Activated CD4-positive, alpha-beta T cell treated with anti-CD3 and anti-CD28 coated beads for 36 hours (primary cell): ENCODE data around the gene LARP4B. TPM values are rescaled to one million over a fixed set of nuclear protein-coding genes. Genes with fewer than 3 reads are reported as not detected.

Experiments
- ATAC-seq: fragments of 200-7000 bp; cut with Tn5 transposase; one replicate; pipeline ENCODE4 v1.10.0; 2021; ENCODE audit warnings: mild to moderate bottlenecking, moderate library complexity
- CTCF ChIA-PET: fragments of 350-600 bp; sonication (Branson Sonifier 250); formaldehyde crosslinking; loops from one replicate; lab custom pipeline; 2021; ENCODE audit warnings: antibody characterized with exemption; lab: Charles Lee
- POLR2A ChIA-PET: fragments of 350-600 bp; sonication (Branson Sonifier 250); formaldehyde crosslinking; loops from one replicate; lab custom pipeline; 2021; ENCODE audit warnings: antibody characterized with exemption, inconsistent platforms; lab: Charles Lee
- DNase-seq: peaks from one replicate; pipeline ENCODE4 v3.0.0-alpha.2; 2020
- H3K27ac Mint-ChIP-seq: one replicate; pipeline ENCODE4 v1.8.0; 2021; ENCODE audit warnings: mixed read lengths
- H3K27me3 Mint-ChIP-seq: one replicate; pipeline ENCODE4 v1.8.0; 2021; ENCODE audit warnings: mixed read lengths
- H3K36me3 Mint-ChIP-seq: one replicate; pipeline ENCODE4 v1.8.0; 2021; ENCODE audit warnings: low read depth, mixed read lengths
- H3K4me1 Mint-ChIP-seq: one replicate; pipeline ENCODE4 v1.8.0; 2021; ENCODE audit warnings: mixed read lengths
- H3K4me3 Mint-ChIP-seq: one replicate; pipeline ENCODE4 v1.8.0; 2021; ENCODE audit warnings: mild to moderate bottlenecking, moderate library complexity, mixed read lengths
- H3K9me3 Mint-ChIP-seq: one replicate; pipeline ENCODE4 v1.8.0; 2021; ENCODE audit warnings: low read depth, mixed read lengths
- intact Hi-C, 2 experiments: fragments of 100-400 bp; cut with DNase I in 1 of 2; cut with micrococcal nuclease in 1 of 2; formaldehyde crosslinking; loops; one replicate each; pipeline versions ENCODE4 v1.14.2 to v1.15.1; 2022 to 2024; cut with DNase I, micrococcal nuclease
- total RNA-seq, 2 experiments: library from RNA; stranded (reverse); gene quantifications; one replicate each; pipeline ENCODE4 v1.2.3, GENCODE V29; 2021

Gene LARP4B
- total RNA-seq, 2 experiments from 2014 or later = 88.2 to 97.5 TPM

GRCh38 chr10:969473-970150 lies 38.1 kb upstream of the LARP4B start:
- Mint-ChIP-seq H3K4me1 (peaks cover 7% of the 10 kb centered on the region), H3K27ac (no peak overlapping the region), H3K9me3 (no peaks in the 10 kb centered on the region), H3K36me3 (no peaks in the 10 kb centered on the region), H3K27me3 (peaks cover 5% of the 10 kb centered on the region), H3K4me3 (no peak overlapping the region)
- no peak for DNase-seq
- ChIA-PET CTCF (no interaction called here), POLR2A (no interaction called here)
- no peak for ATAC-seq
- intact Hi-C loops = no loop called here

- POLR2A ChIA-PET = no interaction called here
- intact Hi-C loops = no loop called here
- Mint-ChIP-seq H3K4me1 (peaks cover 7% of the 10 kb centered on the region), H3K27ac (no peak overlapping the region), H3K4me3 (no peak overlapping the region), H3K36me3 (no peaks in the 10 kb centered on the region), H3K9me3 (no peaks in the 10 kb centered on the region), H3K27me3 (peaks cover 5% of the 10 kb centered on the region)
- CTCF ChIA-PET = interaction anchor here (0.7 kb wide), 1 partner anchor 81 kb away, joined by 3 read pairs; no protein-coding TSS in a partner anchor
- no peak for DNase-seq
- ATAC-seq = no peak
These were observed 37.2 kb upstream of the LARP4B start for GRCh38 chr10:968546-969199.

GRCh38 chr10:966466-967235 lies 35.1 kb upstream of the LARP4B start:
- ChIA-PET POLR2A (no interaction called here), CTCF (no interaction called here)
- no peak for ATAC-seq
- no peak overlapping the region for H3K27ac Mint-ChIP-seq
- no peaks in the 10 kb centered on the region for H3K36me3 Mint-ChIP-seq
- peaks cover 7% of the 10 kb centered on the region for H3K4me1 Mint-ChIP-seq
- intact Hi-C loops = no loop called here
- H3K4me3 Mint-ChIP-seq = no peak overlapping the region
- peaks cover 5% of the 10 kb centered on the region for H3K27me3 Mint-ChIP-seq
- H3K9me3 Mint-ChIP-seq = no peaks in the 10 kb centered on the region
- no peak for DNase-seq

- Mint-ChIP-seq H3K36me3 (no peaks in the 10 kb centered on the region), H3K9me3 (no peaks in the 10 kb centered on the region), H3K27me3 (peaks cover 5% of the 10 kb centered on the region), H3K4me3 (no peak overlapping the region), H3K4me1 (peaks cover 7% of the 10 kb centered on the region), H3K27ac (no peak overlapping the region)
- DNase-seq (no peak), ATAC-seq (no peak)
- POLR2A ChIA-PET = no interaction called here
- CTCF ChIA-PET = no interaction called here
- intact Hi-C loops = no loop called here
These were observed 33.5 kb upstream of the LARP4B start for GRCh38 chr10:964988-965417.

GRCh38 chr10:964321-964987 lies 32.9 kb upstream of the LARP4B start:
- H3K4me1 Mint-ChIP-seq = peaks cover 7% of the 10 kb centered on the region
- POLR2A ChIA-PET = no interaction called here
- H3K27ac Mint-ChIP-seq = no peak overlapping the region
- intact Hi-C loops = no loop called here
- no peak for ATAC-seq
- no peak overlapping the region for H3K4me3 Mint-ChIP-seq
- H3K36me3 Mint-ChIP-seq = no peaks in the 10 kb centered on the region
- H3K27me3 Mint-ChIP-seq = no peaks in the 10 kb centered on the region
- DNase-seq = no peak
- CTCF ChIA-PET = no interaction called here
- H3K9me3 Mint-ChIP-seq = no peaks in the 10 kb centered on the region

- intact Hi-C loops = no loop called here
- Mint-ChIP-seq H3K36me3 (no peaks in the 10 kb centered on the region), H3K27me3 (no peaks in the 10 kb centered on the region), H3K27ac (no peak overlapping the region), H3K9me3 (no peaks in the 10 kb centered on the region), H3K4me3 (no peak overlapping the region), H3K4me1 (peaks cover 7% of the 10 kb centered on the region)
- ChIA-PET CTCF (no interaction called here), POLR2A (no interaction called here)
- no peak for DNase-seq
- no peak for ATAC-seq
These were observed 32.1 kb upstream of the LARP4B start for GRCh38 chr10:963655-964054.

- Mint-ChIP-seq H3K4me1 (peaks cover 7% of the 10 kb centered on the region), H3K36me3 (no peaks in the 10 kb centered on the region), H3K9me3 (no peaks in the 10 kb centered on the region), H3K27ac (no peak overlapping the region), H3K27me3 (no peaks in the 10 kb centered on the region), H3K4me3 (no peak overlapping the region)
- intact Hi-C loops = no loop called here
- CTCF ChIA-PET = no interaction called here
- DNase-seq (no peak), ATAC-seq (no peak)
- POLR2A ChIA-PET = no interaction called here
These were observed 31.7 kb upstream of the LARP4B start for GRCh38 chr10:963186-963585.

GRCh38 chr10:962342-962741 lies 30.8 kb upstream of the LARP4B start:
- Mint-ChIP-seq H3K27ac (no peak overlapping the region), H3K4me1 (peaks cover 5% of the 10 kb centered on the region), H3K36me3 (no peaks in the 10 kb centered on the region), H3K27me3 (no peaks in the 10 kb centered on the region), H3K4me3 (no peak overlapping the region), H3K9me3 (no peaks in the 10 kb centered on the region)
- ATAC-seq = no peak
- CTCF ChIA-PET = no interaction called here
- intact Hi-C loops = no loop called here
- POLR2A ChIA-PET = no interaction called here
- DNase-seq = no peak

- ATAC-seq = no peak
- Mint-ChIP-seq H3K4me3 (no peak overlapping the region), H3K4me1 (no peaks in the 10 kb centered on the region), H3K27ac (no peak overlapping the region), H3K27me3 (no peaks in the 10 kb centered on the region), H3K36me3 (no peaks in the 10 kb centered on the region), H3K9me3 (no peaks in the 10 kb centered on the region)
- DNase-seq = no peak
- intact Hi-C loops = no loop called here
- ChIA-PET POLR2A (no interaction called here), CTCF (no interaction called here)
These were observed 27.4 kb upstream of the LARP4B start for GRCh38 chr10:958856-959255.

GRCh38 chr10:958106-958505 lies 26.6 kb upstream of the LARP4B start:
- no peak for ATAC-seq

GRCh38 chr10:955820-956217 lies 24.3 kb upstream of the LARP4B start:
- CTCF ChIA-PET = no interaction called here
- no peak overlapping the region for H3K4me3 Mint-ChIP-seq
- no peak for DNase-seq
- no peaks in the 10 kb centered on the region for H3K36me3 Mint-ChIP-seq
- H3K27ac Mint-ChIP-seq = no peak overlapping the region
- POLR2A ChIA-PET = no interaction called here
- ATAC-seq = no peak
- intact Hi-C loops = no loop called here
- no peaks in the 10 kb centered on the region for H3K4me1 Mint-ChIP-seq
- no peaks in the 10 kb centered on the region for H3K9me3 Mint-ChIP-seq
- no peaks in the 10 kb centered on the region for H3K27me3 Mint-ChIP-seq

More at GRCh38 chr10:958106-958505, 26.6 kb upstream of the LARP4B start:
- no peak for DNase-seq
- Mint-ChIP-seq H3K36me3 (no peaks in the 10 kb centered on the region), H3K9me3 (no peaks in the 10 kb centered on the region), H3K4me3 (no peak overlapping the region), H3K27me3 (no peaks in the 10 kb centered on the region), H3K4me1 (no peaks in the 10 kb centered on the region), H3K27ac (no peak overlapping the region)
- intact Hi-C loops = no loop called here
- POLR2A ChIA-PET = no interaction called here
- CTCF ChIA-PET = interaction anchor here (0.5 to 1.0 kb wide), 2 partner anchors 29 to 208 kb away, joined by 3 read pairs; no protein-coding TSS in a partner anchor
